Measurements from ENCODE around the gene LRRC46. TPM values are rescaled to one million over a fixed set of nuclear protein-coding genes. Genes with fewer than 3 reads are reported as not detected.

LRRC46 gene
- total and polyA plus RNA-seq, 2 donors from 2014 or later, result 0.91 to 1.5 TPM

DNA sequence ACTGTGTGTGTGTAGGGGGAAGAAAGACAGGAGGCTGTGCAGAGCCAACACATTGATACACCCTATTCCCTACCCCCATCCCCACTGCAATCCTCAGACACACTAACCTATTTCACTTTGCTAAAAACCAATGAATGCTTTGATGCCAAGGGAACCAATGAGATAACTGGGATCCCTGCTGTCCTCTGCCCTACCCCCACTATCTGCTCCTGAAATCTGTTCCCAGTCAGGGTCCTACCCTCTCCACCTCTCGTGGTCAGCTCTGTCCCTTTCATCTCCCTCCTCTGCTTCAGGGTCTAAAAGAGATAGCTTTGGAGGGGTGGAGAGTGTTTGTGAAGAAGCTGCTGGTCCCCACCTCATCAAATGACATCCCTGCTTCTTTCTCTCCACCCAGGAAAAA, 38.6 kb downstream of the LRRC46 start:
- intact Hi-C loops (cut with DNase I), result no loop called here

DNA sequence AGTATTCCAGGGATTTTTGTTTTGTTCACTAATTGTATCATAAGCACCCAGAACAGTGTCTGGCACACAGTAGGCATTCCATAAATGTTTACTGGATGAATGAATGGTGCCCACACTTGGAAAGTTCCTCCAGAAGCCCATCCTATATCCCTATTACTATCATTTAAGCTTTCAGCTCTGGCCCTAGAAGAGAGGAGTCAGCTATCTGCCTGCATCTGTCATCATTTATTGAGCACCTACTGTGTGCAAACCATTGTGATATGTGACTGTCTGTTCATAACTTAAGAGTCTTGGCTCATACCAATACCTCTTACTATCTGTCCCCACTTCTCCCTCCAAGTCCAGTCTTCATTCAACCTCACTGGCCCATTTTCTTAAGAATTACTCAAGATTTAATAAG, 39.6 kb downstream of the LRRC46 start:
- no peak overlapping the region for H3K4me3 ChIP-seq (ENCODE audit: low read length in 3 of 3)
- TF ChIP-seq, protein P1, sequence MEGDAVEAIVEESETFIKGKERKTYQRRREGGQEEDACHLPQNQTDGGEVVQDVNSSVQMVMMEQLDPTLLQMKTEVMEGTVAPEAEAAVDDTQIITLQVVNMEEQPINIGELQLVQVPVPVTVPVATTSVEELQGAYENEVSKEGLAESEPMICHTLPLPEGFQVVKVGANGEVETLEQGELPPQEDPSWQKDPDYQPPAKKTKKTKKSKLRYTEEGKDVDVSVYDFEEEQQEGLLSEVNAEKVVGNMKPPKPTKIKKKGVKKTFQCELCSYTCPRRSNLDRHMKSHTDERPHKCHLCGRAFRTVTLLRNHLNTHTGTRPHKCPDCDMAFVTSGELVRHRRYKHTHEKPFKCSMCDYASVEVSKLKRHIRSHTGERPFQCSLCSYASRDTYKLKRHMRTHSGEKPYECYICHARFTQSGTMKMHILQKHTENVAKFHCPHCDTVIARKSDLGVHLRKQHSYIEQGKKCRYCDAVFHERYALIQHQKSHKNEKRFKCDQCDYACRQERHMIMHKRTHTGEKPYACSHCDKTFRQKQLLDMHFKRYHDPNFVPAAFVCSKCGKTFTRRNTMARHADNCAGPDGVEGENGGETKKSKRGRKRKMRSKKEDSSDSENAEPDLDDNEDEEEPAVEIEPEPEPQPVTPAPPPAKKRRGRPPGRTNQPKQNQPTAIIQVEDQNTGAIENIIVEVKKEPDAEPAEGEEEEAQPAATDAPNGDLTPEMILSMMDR (IDR thresholded peaks at IDR 0.05; ENCODE audit: borderline replicate concordance, extremely low read depth, insufficient read depth), result no peak
- H3K9ac ChIP-seq (ENCODE audit: low read length in 3 of 3), result no peak overlapping the region
- FAIRE-seq, result no peak
- H3K27me3 ChIP-seq (ENCODE audit: control insufficient read depth, insufficient read depth, low read length), result peaks cover 2% of the 10 kb centered on the region
- no peak for DNase-seq
- no peaks in the 10 kb centered on the region for H3K36me3 ChIP-seq (ENCODE audit: control insufficient read depth in 2 of 3, insufficient read depth in 3 of 3, low read length in 3 of 3)
- intact Hi-C loops (cut with DNase I), result no loop called here
- no peaks in the 10 kb centered on the region for H3K4me1 ChIP-seq (ENCODE audit: control insufficient read depth in 2 of 3, insufficient read depth in 2 of 3, low read depth in 1 of 3, low read length in 3 of 3)
- no peak overlapping the region for H3K27ac ChIP-seq (ENCODE audit: low read depth in 2 of 2, low read length in 2 of 2)
- no peaks in the 10 kb centered on the region for H3K9me3 ChIP-seq (ENCODE audit: control insufficient read depth in 2 of 3, insufficient read depth in 1 of 3, low read length in 3 of 3)

More for the DNA sequence above, 38.6 kb downstream of the LRRC46 start:
- no peak for DNase-seq
- TF ChIP-seq, protein P1 (IDR thresholded peaks at IDR 0.05; ENCODE audit: borderline replicate concordance, extremely low read depth, insufficient read depth), result no peak
- Histone ChIP-seq H3K9ac (ENCODE audit: low read length in 3 of 3) (no peak overlapping the region), H3K9me3 (ENCODE audit: control insufficient read depth in 2 of 3, insufficient read depth in 1 of 3, low read length in 3 of 3) (no peaks in the 10 kb centered on the region), H3K36me3 (ENCODE audit: control insufficient read depth in 2 of 3, insufficient read depth in 3 of 3, low read length in 3 of 3) (no peaks in the 10 kb centered on the region), H3K27ac (ENCODE audit: low read depth in 2 of 2, low read length in 2 of 2) (no peak overlapping the region), H3K27me3 (ENCODE audit: control insufficient read depth, insufficient read depth, low read length) (peaks cover 2% of the 10 kb centered on the region), H3K4me3 (ENCODE audit: low read length in 3 of 3) (no peak overlapping the region), H3K4me1 (ENCODE audit: control insufficient read depth in 2 of 3, insufficient read depth in 2 of 3, low read depth in 1 of 3, low read length in 3 of 3) (no peaks in the 10 kb centered on the region)
- no peak for FAIRE-seq

DNA sequence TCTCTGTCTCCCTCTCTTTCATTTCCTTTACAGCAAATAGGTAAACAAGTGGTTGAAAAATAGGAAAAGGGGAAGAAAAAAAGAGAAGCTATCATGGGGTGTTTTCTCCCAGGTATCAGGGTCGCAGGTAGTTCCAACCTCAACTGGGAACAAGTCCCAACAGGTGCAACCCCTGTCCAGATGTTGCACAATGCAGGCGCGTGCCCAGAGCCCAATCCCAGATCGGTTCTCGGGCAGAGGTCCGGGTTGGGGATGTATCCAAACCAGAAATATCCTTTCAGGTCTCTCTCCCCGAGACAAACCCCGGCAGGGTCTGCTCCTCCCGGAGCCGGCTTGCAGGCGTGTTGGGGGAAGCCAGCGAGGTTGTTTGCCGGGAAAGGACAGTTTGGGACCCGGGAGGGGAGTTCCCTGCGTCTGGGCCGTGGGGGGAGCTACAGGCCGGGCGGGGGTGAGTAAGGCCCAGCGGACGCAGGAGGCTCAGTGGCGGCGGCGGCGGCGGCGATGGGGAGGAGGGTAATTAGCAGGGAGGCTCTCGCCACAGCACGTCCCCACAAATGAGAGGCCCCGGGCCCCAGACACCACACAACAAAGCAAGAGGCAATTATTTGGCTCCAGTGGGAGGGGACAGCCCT, 40.7 kb downstream of the LRRC46 start:
- H3K9me3 ChIP-seq (ENCODE audit: control insufficient read depth in 2 of 3, insufficient read depth in 1 of 3, low read length in 3 of 3), result no peaks in the 10 kb centered on the region
- DNase-seq (no peak), FAIRE-seq (no peak)
- no peak overlapping the region for H3K27ac ChIP-seq (ENCODE audit: low read depth in 2 of 2, low read length in 2 of 2)
- H3K27me3 ChIP-seq (ENCODE audit: control insufficient read depth, insufficient read depth, low read length), result peaks cover 2% of the 10 kb centered on the region
- H3K4me3 ChIP-seq (ENCODE audit: low read length in 3 of 3), result no peak overlapping the region
- H3K36me3 ChIP-seq (ENCODE audit: control insufficient read depth in 2 of 3, insufficient read depth in 3 of 3, low read length in 3 of 3), result no peaks in the 10 kb centered on the region
- no peaks in the 10 kb centered on the region for H3K4me1 ChIP-seq (ENCODE audit: control insufficient read depth in 2 of 3, insufficient read depth in 2 of 3, low read depth in 1 of 3, low read length in 3 of 3)
- no peak overlapping the region for H3K9ac ChIP-seq (ENCODE audit: low read length in 3 of 3)
- intact Hi-C loops (cut with DNase I), result no loop called here
- TF ChIP-seq, protein P1 (IDR thresholded peaks at IDR 0.05; ENCODE audit: borderline replicate concordance, extremely low read depth, insufficient read depth), result no peak
